ENCODE results near the gene NR3C2.

GRCh38 chr4:148184922-148185321 is 257.3 kb downstream of the NR3C2 start:
- TF ChIP-seq, protein P1, sequence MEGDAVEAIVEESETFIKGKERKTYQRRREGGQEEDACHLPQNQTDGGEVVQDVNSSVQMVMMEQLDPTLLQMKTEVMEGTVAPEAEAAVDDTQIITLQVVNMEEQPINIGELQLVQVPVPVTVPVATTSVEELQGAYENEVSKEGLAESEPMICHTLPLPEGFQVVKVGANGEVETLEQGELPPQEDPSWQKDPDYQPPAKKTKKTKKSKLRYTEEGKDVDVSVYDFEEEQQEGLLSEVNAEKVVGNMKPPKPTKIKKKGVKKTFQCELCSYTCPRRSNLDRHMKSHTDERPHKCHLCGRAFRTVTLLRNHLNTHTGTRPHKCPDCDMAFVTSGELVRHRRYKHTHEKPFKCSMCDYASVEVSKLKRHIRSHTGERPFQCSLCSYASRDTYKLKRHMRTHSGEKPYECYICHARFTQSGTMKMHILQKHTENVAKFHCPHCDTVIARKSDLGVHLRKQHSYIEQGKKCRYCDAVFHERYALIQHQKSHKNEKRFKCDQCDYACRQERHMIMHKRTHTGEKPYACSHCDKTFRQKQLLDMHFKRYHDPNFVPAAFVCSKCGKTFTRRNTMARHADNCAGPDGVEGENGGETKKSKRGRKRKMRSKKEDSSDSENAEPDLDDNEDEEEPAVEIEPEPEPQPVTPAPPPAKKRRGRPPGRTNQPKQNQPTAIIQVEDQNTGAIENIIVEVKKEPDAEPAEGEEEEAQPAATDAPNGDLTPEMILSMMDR (conservative IDR thresholded peaks at IDR 0.05; ENCODE audit: low read depth, low read length), result no peak
- no peak for TF ChIP-seq EZH2phosphoT487 (IDR thresholded peaks at IDR 0.05; ENCODE audit: borderline replicate concordance, low read length)
- no peak for TF ChIP-seq EZH2 (IDR thresholded peaks at IDR 0.05; ENCODE audit: low read length, unreplicated experiment)
